ENCODE results near the gene MROH9. TPM values are rescaled to one million over a fixed set of nuclear protein-coding genes. Genes with fewer than 3 reads are reported as not detected.

MROH9 gene
- total and polyA plus RNA-seq, 7 donors, result not detected

- ATAC-seq (no peak), DNase-seq (no peak)
- Histone ChIP-seq H3K27ac (no peak overlapping the region), H3K27me3 (ENCODE audit: insufficient read depth in 3 of 3, low read length in 2 of 3) (no peaks in the 10 kb centered on the region), H3K4me3 (no peak overlapping the region), H3K4me1 (no peaks in the 10 kb centered on the region), H3K36me3 (ENCODE audit: insufficient read depth in 1 of 2, low read depth in 1 of 2) (no peaks in the 10 kb centered on the region), H3K9me3 (no peaks in the 10 kb centered on the region)
- TF ChIP-seq, protein P1, sequence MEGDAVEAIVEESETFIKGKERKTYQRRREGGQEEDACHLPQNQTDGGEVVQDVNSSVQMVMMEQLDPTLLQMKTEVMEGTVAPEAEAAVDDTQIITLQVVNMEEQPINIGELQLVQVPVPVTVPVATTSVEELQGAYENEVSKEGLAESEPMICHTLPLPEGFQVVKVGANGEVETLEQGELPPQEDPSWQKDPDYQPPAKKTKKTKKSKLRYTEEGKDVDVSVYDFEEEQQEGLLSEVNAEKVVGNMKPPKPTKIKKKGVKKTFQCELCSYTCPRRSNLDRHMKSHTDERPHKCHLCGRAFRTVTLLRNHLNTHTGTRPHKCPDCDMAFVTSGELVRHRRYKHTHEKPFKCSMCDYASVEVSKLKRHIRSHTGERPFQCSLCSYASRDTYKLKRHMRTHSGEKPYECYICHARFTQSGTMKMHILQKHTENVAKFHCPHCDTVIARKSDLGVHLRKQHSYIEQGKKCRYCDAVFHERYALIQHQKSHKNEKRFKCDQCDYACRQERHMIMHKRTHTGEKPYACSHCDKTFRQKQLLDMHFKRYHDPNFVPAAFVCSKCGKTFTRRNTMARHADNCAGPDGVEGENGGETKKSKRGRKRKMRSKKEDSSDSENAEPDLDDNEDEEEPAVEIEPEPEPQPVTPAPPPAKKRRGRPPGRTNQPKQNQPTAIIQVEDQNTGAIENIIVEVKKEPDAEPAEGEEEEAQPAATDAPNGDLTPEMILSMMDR (IDR thresholded peaks at IDR 0.05), result no peak
- 82 to 94% (median 83%) methylated on average over 3 of the region's 3 CpGs for WGBS, 3 donors
- intact Hi-C loops (cut with DNase I), result no loop called here
Observed at GRCh38 chr1:170891872-170892271, 43.5 kb upstream of the MROH9 start.

- no peaks in the 10 kb centered on the region for H3K36me3 ChIP-seq (ENCODE audit: insufficient read depth in 1 of 2, low read depth in 1 of 2)
- ATAC-seq (no peak), DNase-seq (no peak)
- no peak overlapping the region for H3K27ac ChIP-seq
- intact Hi-C loops (cut with DNase I), result no loop called here
- no peak overlapping the region for H3K4me3 ChIP-seq
- H3K27me3 ChIP-seq (ENCODE audit: insufficient read depth in 3 of 3, low read length in 2 of 3), result no peaks in the 10 kb centered on the region
- H3K4me1 ChIP-seq, result no peaks in the 10 kb centered on the region
- H3K9me3 ChIP-seq, result no peaks in the 10 kb centered on the region
- 51 to 60% (median 55%) methylated on average over 2 of the region's 2 CpGs for WGBS, 3 donors
- TF ChIP-seq, protein P1 (IDR thresholded peaks at IDR 0.05), result no peak
Observed at GRCh38 chr1:170893655-170894297, 41.6 kb upstream of the MROH9 start.

- Histone ChIP-seq H3K4me3 (no peak overlapping the region), H3K36me3 (ENCODE audit: insufficient read depth in 1 of 2, low read depth in 1 of 2) (no peaks in the 10 kb centered on the region), H3K27ac (no peak overlapping the region), H3K9me3 (no peaks in the 10 kb centered on the region), H3K4me1 (no peaks in the 10 kb centered on the region), H3K27me3 (ENCODE audit: insufficient read depth in 3 of 3, low read length in 2 of 3) (no peaks in the 10 kb centered on the region)
- WGBS, 3 donors, result 74 to 83% (median 78%) methylated on average over 1 of the region's 1 CpG
- ATAC-seq, result no peak
- intact Hi-C loops (cut with DNase I), result no loop called here
- TF ChIP-seq, protein P1 (IDR thresholded peaks at IDR 0.05), result no peak
- no peak for DNase-seq
Observed at GRCh38 chr1:170903961-170904360, 31.4 kb upstream of the MROH9 start.

- DNase-seq, result no peak
- TF ChIP-seq, protein P1 (IDR thresholded peaks at IDR 0.05), result no peak
- no peaks in the 10 kb centered on the region for H3K4me1 ChIP-seq
- H3K27me3 ChIP-seq (ENCODE audit: insufficient read depth in 3 of 3, low read length in 2 of 3), result no peaks in the 10 kb centered on the region
- WGBS, 3 donors, result 39 to 63% (median 42%) methylated on average over 1 of the region's 1 CpG
- intact Hi-C loops (cut with DNase I), result no loop called here
- H3K9me3 ChIP-seq, result no peaks in the 10 kb centered on the region
- H3K4me3 ChIP-seq, result no peak overlapping the region
- no peaks in the 10 kb centered on the region for H3K36me3 ChIP-seq (ENCODE audit: insufficient read depth in 1 of 2, low read depth in 1 of 2)
- ATAC-seq, result no peak
- H3K27ac ChIP-seq, result no peak overlapping the region
Observed at GRCh38 chr1:170908942-170909341, 26.4 kb upstream of the MROH9 start.

GRCh38 chr1:170910273-170910672 lies 25.1 kb upstream of the MROH9 start:
- no peaks in the 10 kb centered on the region for H3K36me3 ChIP-seq (ENCODE audit: insufficient read depth in 1 of 2, low read depth in 1 of 2)
- ATAC-seq (no peak), DNase-seq (no peak)
- intact Hi-C loops (cut with DNase I), result no loop called here
- no peak overlapping the region for H3K27ac ChIP-seq
- H3K4me1 ChIP-seq, result no peaks in the 10 kb centered on the region
- H3K9me3 ChIP-seq, result no peaks in the 10 kb centered on the region
- TF ChIP-seq, protein P1 (IDR thresholded peaks at IDR 0.05), result no peak
- H3K4me3 ChIP-seq, result no peak overlapping the region
- no peaks in the 10 kb centered on the region for H3K27me3 ChIP-seq (ENCODE audit: insufficient read depth in 3 of 3, low read length in 2 of 3)
